Measurements from ENCODE around the gene CHMP2B.
"Not testable (repeated sequence)": the region's sequence is repeated elsewhere in the genome, so short reads cannot be mapped to it uniquely, and the experiment has no call there.

The CHMP2B gene

DNA sequence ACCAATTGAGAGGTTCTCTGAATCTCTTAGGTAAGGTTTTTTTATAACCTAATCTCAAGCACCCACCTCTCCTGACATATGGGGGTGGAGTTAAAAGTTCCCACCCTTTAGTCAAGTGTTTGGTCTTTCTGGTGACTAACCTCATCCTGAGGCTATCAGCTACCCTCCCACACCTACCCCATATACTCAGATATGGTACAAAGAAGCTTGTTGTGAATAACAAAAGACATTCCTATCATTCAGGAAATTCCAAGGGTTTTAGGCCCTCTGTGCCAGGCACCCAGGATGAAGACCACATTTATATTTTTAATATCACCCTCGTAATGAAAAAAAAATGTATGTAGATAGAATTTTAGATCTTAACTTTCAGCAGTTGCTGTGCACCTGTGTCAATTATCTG is 9.0 kb downstream of the CHMP2B start:
- no peak for DNase-seq

DNA sequence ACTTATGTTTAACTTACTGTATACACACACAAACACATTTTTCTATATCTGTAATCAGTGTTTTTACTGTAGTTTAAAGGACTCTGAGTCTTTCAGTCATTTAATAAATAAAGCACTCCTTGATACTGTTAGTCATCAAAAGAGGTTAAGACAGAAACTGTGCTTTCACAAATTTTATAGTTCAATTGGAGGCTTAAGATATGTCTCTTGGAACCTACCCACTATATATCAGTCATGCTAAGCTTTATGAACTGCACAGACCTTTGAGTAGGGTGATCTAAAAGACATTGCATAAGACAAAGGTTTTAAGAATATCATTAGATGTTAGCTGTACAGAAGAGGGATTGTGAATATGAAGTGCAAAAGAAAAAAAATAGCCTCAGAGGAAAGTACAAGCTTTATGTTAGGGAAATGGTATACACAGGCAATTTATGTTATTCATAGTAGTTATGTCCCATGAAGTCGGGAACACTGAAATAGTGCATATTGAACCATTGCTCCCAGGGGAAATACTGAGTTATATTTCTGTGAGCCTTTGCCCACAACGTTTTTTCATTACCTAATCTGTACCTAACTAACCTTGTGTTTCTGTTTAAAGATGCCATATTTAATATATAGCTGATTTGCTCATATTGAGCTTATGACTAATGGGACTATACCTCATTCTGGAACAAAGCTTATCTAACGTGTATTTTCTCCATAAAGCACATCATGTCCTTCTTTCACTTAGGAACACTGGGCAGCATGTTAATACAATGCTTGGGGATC is 19.7 kb downstream of the CHMP2B start:
- no peak for DNase-seq

DNA sequence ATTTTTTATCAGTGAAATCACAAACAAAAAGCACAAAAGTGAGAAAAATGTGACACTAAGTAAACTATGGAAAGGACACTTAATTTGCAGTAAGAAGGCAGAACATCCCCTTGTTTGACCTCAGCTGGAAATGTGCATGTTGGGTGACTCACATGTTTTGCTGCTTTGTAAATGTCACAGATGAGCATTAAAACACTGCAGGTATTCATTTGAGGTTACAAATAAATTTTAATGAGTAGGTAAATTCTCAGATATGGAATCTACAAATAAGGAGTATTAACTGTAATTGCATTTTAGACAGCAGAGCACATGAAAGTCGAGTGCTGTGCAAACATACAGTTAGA is 20.3 kb downstream of the CHMP2B start:
- no peak for DNase-seq

GRCh38 chr3:87248231-87248630 is 21.1 kb downstream of the CHMP2B start:
- DNase-seq, result not testable (repeated sequence)

DNA sequence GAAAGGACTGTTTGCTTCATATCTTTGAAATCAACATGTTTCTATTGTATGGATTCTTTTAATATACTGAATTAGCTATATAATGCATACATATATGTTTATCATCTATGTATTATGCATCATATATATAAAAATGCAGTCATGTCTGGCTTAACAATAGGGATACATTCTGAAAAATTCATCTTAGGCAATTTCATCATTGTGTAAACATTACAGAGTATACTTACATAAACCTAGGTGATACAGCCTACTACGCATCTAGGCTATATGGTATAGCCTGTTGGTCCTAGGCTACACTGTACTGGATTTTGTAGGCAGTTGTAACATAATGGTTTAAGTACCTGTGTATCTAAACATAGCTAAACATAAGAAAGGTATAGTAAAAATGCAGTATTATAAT is 21.7 kb downstream of the CHMP2B start:
- DNase-seq, result no peak

DNA sequence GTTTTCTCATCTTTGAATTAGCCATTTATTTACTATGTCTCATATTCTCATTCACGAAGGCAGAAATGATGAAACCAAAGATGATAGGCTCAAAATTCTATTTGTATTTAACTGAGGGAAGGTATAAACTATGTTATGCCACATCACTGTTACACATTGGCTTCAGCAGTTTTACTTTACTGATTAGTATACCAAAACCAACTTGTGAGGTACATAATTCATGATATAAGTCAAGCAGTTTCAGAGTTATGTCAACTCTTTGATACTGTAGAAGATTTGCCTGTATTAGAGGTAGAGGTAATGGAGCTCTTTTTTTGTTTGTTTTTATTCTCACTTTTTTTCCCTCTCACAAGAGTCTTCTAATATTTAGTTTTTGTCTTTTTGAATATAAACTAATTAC is 22.9 kb downstream of the CHMP2B start:
- no peak for DNase-seq

- no peak for DNase-seq
Measured at GRCh38 chr3:87260270-87260669, 33.2 kb downstream of the CHMP2B start.

DNA sequence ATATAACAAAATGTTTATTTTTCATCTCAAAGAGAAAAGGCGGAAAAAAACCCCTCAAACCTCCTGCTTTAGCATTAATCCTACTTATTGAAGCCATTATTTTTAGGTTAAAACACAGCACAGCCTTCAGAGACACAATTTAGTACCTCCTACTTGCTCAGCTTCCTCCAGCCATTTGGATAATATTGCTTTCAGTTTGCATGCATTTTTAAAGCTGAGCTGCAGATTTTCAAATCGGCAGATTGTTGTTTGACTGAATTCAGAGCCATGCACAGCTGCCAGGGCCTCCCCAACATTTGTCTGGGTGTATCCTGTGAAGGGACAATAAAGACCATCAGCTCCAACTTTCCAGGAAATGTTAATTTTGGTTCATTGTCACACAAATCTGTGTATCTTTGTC is 34.8 kb downstream of the CHMP2B start:
- DNase-seq, result no peak

GRCh38 chr3:87267953-87268645 is 41.0 kb downstream of the CHMP2B start:
- DNase-seq, result no peak

GRCh38 chr3:87268646-87269211 is 41.6 kb downstream of the CHMP2B start:
- DNase-seq, result no peak

- no peak for DNase-seq
Measured at GRCh38 chr3:87269723-87270122, 42.6 kb downstream of the CHMP2B start.

GRCh38 chr3:87270908-87271700 is 44.0 kb downstream of the CHMP2B start:
- DNase-seq, result no peak

- DNase-seq, result no peak
Measured at GRCh38 chr3:87272718-87273341, 45.7 kb downstream of the CHMP2B start.

- DNase-seq, result no peak
Measured at GRCh38 chr3:87276484-87276883, 49.4 kb downstream of the CHMP2B start, which contains the start of gene POU1F1. Gene POU1F1, minus strand, starts transcription at chr3:87276584. Its CDS starts 122 bp downstream, at chr3:87276462.

DNA sequence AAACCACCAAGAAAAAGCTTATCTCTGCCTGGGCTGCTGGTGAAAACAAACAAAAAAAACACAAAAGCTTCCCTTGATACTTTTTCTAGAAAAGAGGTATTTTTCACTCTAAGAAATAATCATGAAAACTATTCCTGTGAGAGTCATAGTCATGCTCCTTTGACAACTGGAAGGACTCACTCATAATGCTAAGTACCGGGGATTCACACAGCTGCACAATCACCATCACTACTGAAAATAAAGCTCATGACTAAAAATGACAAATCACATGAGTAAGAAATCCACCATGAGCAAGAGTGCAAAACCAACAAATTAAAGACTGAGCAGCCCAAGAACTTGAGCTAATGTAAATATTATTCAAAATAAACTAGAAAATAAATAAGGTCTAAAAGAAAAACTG is 59.9 kb downstream of the CHMP2B start:
- DNase-seq, result no peak

DNA sequence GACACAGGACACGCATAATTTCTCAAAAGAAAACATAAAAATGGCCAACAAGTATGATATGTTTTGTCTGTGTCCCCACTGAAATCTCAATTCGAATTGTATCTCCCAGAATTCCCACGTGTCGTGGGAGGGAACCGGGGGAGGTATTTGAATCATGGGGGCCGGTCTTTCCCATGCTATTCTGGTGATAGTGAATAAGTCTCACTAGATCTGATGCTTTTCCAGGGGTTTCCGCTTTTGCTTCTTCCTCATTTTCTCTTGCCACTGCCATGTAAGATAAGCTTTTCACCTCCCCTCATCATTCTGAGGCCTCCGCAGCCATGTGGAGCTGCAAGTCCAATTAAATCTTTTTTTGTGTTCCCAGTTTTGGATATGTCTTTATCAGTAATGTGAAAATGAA is 61.3 kb downstream of the CHMP2B start:
- no peak for DNase-seq

- DNase-seq, result no peak
Measured at GRCh38 chr3:87298111-87298718, 71.1 kb downstream of the CHMP2B start.

GRCh38 chr3:87305031-87305430 is 77.9 kb downstream of the CHMP2B start:
- DNase-seq, result not testable (repeated sequence)
